H7 (cell line): ENCODE data around the gene CACNA2D2. TPM values are rescaled to one million over a fixed set of nuclear protein-coding genes. Genes with fewer than 3 reads are reported as not detected.

ENCODE experiments used
- DNase-seq: peaks from one replicate; pipeline ENCODE4 v3.0.0; 2012
- H3K27me3 ChIP-seq: 2 replicates; pipeline ENCODE4 v1.6.0; 2011; ENCODE audit warnings: mild to moderate bottlenecking, low read length; ENCODE audit not compliant: control insufficient read depth, insufficient read depth
- H3K36me3 ChIP-seq: replicated peaks from 2 replicates; pipeline ENCODE4 v1.5.1; 2011; ENCODE audit warnings: low read length; ENCODE audit not compliant: control insufficient read depth, insufficient read depth
- H3K4me3 ChIP-seq: 2 replicates; pipeline ENCODE4 v1.5.1; 2011; ENCODE audit warnings: low read depth, mild to moderate bottlenecking, control low read depth, low read length, moderate library complexity; ENCODE audit not compliant: insufficient read depth
- total RNA-seq: library from RNA; depleted of rRNA; stranded (reverse); fragments of >200 nt; shearing (Covaris generic); gene quantifications from 2 replicates; pipeline ENCODE4 v1.2.3, GENCODE V29; 2014

CACNA2D2 gene
- total RNA-seq, 1 experiment from 2014 or later: 5.9 TPM

- H3K27me3 ChIP-seq: no peaks in the 10 kb centered on the region
- H3K4me3 ChIP-seq: no peak overlapping the region
- no peak for DNase-seq
- no peaks in the 10 kb centered on the region for H3K36me3 ChIP-seq
These were observed 56.1 kb downstream of the CACNA2D2 start for GRCh38 chr3:50447290-50447840.

GRCh38 chr3:50445919-50446318 lies 57.5 kb downstream of the CACNA2D2 start:
- no peaks in the 10 kb centered on the region for H3K36me3 ChIP-seq
- no peak for DNase-seq
- no peak overlapping the region for H3K4me3 ChIP-seq

GRCh38 chr3:50444782-50445181 lies 58.7 kb downstream of the CACNA2D2 start:
- Histone ChIP-seq H3K27me3 (no peaks in the 10 kb centered on the region), H3K4me3 (no peak overlapping the region), H3K36me3 (no peaks in the 10 kb centered on the region)
- DNase-seq: no peak

More at GRCh38 chr3:50445919-50446318, 57.5 kb downstream of the CACNA2D2 start:
- H3K27me3 ChIP-seq: no peaks in the 10 kb centered on the region

- Histone ChIP-seq H3K27me3 (no peaks in the 10 kb centered on the region), H3K36me3 (no peaks in the 10 kb centered on the region), H3K4me3 (no peak overlapping the region)
- DNase-seq: no peak
These were observed 59.2 kb downstream of the CACNA2D2 start for GRCh38 chr3:50444213-50444612.

DNA sequence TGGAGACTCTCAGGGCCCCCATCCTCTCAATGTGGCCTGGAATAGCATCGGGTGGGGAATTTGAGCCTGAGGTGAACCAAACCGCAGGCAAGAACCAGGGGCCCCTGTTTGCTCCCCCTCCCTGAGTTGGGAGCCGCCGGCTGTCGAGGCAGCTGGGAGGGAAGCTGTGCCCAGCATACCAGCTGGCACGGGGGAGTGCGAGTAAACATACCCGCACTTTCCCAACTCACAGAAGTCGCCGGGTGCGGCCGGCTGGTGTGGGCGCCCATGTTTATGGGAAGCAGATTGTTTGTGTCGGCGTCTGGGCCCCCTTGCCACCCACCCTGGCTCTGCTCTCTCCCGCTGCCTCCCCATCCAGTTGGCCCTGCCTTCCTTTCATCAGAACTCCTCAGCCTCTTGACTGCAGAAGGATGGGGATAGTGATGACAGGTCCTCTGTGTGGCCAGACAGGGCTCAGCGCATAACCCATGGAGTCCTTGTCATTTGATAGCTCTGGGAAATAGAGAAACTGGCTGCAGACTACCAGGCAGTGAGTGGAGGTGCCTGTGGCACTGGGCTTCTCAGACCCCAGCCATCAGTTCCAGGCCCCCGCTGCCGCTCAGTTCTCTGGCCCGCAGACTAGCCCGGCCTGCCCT lies 60.4 kb downstream of the CACNA2D2 start:
- Histone ChIP-seq H3K36me3 (no peaks in the 10 kb centered on the region), H3K4me3 (no peak overlapping the region), H3K27me3 (no peaks in the 10 kb centered on the region)
- DNase-seq: no peak

- H3K4me3 ChIP-seq: no peak overlapping the region
- H3K27me3 ChIP-seq: no peaks in the 10 kb centered on the region
- DNase-seq: no peak
- H3K36me3 ChIP-seq: no peaks in the 10 kb centered on the region
These were observed 61.8 kb downstream of the CACNA2D2 start for GRCh38 chr3:50441424-50442217.

GRCh38 chr3:50436114-50436674 lies 67.2 kb downstream of the CACNA2D2 start:
- no peaks in the 10 kb centered on the region for H3K36me3 ChIP-seq
- no peaks in the 10 kb centered on the region for H3K27me3 ChIP-seq
- H3K4me3 ChIP-seq: no peak overlapping the region
- DNase-seq: peak; percentile 96

DNA sequence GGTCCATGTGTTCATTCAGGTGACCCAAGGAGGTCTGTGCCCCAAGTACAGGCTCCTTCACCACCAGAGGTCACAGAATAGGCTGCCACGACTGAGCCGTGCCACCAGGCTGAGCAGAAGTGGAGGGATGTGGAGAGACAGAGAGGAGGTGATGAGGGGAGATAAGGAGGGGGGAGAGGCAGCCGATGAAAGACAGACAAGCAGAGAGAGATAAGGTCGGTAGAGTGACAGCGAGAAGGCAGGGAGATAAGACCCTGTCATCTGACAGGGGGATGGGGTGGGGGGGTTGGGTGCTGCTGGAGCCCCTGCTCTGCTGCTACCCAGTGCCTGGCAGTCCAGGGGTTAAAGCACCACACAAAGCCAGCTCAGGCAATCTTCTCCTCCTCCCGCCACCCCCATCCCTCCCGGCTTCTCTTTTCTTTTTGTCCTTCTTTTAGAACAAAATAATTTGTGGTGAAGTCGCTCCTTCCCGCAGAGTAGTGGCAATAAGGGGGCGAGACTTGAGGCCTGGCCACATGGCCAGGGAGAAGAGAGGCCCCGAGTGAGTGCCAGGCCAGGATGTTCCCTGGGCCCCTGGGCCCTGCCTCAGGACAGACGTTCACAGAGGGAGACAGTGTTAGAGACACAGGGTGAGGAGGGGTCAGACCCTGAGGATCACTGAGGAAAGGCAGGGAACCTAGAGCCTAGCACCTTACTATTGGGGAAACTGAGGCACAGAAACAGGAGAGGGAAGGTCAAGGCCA lies 67.9 kb downstream of the CACNA2D2 start:
- Histone ChIP-seq H3K4me3 (no peak overlapping the region), H3K27me3 (no peaks in the 10 kb centered on the region), H3K36me3 (no peaks in the 10 kb centered on the region)
- no peak for DNase-seq

- DNase-seq: no peak
- no peaks in the 10 kb centered on the region; the same call in 1 of the 2 replicates for H3K36me3 ChIP-seq
- H3K4me3 ChIP-seq: no peak overlapping the region
- no peaks in the 10 kb centered on the region for H3K27me3 ChIP-seq
These were observed 69.5 kb downstream of the CACNA2D2 start for GRCh38 chr3:50433954-50434353.

DNA sequence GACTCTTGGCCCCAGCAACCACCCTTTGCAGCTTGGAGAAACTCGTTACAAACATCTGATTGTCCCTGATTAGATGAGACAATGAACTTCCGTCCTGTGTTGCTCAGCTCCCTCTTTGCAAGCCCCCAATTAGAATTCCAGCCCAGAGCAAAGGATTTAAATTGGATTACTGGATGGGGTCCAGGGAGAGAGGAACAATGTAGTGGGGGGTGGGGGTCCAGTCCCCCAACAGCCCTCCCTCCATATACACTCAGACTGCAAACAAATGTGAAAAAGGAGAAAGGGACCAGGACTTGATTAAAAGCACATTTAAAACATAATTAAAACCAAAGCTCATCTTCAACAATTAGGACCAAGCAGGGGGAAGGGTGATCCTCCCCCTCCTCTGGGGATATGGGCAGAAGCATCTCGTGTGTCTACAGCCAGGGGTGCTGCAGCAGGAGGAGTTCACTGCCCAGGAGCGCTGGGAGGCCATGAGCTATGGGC lies 72.4 kb downstream of the CACNA2D2 start:
- no peak for DNase-seq
- Histone ChIP-seq H3K27me3 (no peaks in the 10 kb centered on the region), H3K4me3 (no peak overlapping the region), H3K36me3 (no peaks in the 10 kb centered on the region; the same call in 1 of the 2 replicates)

GRCh38 chr3:50430191-50430590 lies 73.2 kb downstream of the CACNA2D2 start:
- Histone ChIP-seq H3K27me3 (no peaks in the 10 kb centered on the region), H3K36me3 (no peaks in the 10 kb centered on the region; the same call in 1 of the 2 replicates), H3K4me3 (no peak overlapping the region)
- no peak for DNase-seq

DNA sequence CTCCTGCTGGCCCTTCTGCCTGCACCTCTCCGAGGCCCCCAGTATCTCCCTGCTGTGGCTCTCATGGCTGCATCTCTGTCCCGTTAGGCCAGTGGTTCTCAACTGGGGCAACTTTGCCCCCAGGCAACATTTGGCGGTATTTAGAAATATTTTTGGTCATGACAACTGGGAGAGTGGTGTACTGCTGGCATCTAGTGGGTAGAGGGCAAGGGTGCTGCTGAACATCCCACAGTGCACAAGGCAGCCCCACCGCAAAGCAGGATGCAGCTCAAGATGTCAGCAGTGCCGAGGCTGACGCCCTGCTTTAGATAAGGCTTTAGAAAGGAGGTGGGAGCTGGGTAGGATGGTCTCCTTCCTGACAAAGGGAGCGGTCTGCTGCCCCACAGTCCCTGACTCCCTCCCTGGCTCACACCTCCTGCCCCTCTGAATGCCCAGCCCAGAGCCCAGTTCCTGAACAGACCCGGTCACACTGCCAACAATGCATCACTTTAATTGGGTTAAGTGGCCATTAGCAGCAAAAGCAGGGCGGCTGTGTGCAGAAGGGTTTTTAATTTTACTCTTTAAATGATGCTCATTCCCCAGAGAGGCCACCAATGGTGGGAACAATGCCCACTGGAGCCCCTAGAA lies 75.3 kb downstream of the CACNA2D2 start:
- Histone ChIP-seq H3K27me3 (no peaks in the 10 kb centered on the region), H3K4me3 (no peak overlapping the region), H3K36me3 (no peaks in the 10 kb centered on the region; the same call in 1 of the 2 replicates)
- DNase-seq: no peak

DNA sequence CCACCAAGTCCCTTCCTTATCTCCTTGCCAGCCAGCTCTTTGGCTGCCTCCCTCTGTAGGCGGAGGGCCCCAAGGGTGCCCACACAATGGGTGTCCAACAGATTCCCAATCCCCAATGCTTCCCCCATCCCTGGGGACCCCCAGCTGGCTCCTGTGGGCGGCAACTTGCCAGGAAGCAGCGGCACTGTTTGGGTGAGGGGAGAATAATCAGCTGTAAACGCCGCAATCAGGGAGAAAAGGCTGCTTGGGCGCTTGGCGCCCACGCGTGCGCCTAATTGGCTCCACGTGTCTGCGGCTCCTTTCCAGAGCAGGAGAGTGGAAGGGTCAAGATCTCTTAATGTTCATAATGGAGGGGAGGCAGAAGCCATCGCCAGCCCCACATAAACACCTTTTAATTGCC lies 76.2 kb downstream of the CACNA2D2 start:
- no peak for DNase-seq
- no peaks in the 10 kb centered on the region for H3K27me3 ChIP-seq
- H3K4me3 ChIP-seq: no peak overlapping the region
- no peaks in the 10 kb centered on the region; the same call in 1 of the 2 replicates for H3K36me3 ChIP-seq

DNA sequence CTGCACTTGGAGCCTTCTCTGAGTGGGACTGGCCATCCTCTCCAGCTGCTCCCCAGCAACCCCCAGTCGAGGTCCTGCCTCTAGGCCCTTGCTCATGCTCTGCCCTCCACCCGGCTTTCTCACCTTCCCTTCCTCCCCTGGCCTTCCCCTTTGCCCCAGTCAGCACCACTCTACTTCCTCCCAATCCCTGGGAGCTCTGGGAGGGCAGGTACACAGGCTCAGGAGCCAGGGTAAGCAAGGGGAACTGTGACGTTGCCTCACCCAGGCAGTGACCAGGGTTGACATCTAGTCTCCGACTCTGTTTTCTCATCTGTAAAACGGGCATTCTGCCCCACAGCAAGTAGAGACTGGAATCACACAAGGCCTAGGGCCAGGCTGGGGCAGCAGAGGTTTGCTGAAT lies 77.5 kb downstream of the CACNA2D2 start:
- H3K27me3 ChIP-seq: no peaks in the 10 kb centered on the region
- no peaks in the 10 kb centered on the region; the same call in 1 of the 2 replicates for H3K36me3 ChIP-seq

More for the DNA sequence above, 77.5 kb downstream of the CACNA2D2 start:
- H3K4me3 ChIP-seq: no peak overlapping the region
- no peak for DNase-seq
